HepG2 (cell line): ENCODE results near the gene CYTH2. TPM values are rescaled to one million over a fixed set of nuclear protein-coding genes. Genes with fewer than 3 reads are reported as not detected.

ENCODE experiments used
- EP300 ChIP-seq, 3 experiments: sonication (generic) in 1 of 3; formaldehyde crosslinking in 1 of 3; IDR thresholded peaks; 2 replicates each; pipeline versions ENCODE4 v1.5.1 to v1.6.1; 2011 to 2020; ENCODE audit warnings: low read depth in 2 of 3, low read length in 2 of 3, borderline replicate concordance in 1 of 3, improper control_type of control experiment in 1 of 3, mild to moderate bottlenecking in 1 of 3, missing genetic modification reagents in 1 of 3, moderate library complexity in 1 of 3
- HMG20A ChIP-seq: IDR thresholded peaks from 2 replicates; pipeline ENCODE4 v1.6.1; 2016; ENCODE audit warnings: borderline replicate concordance
- KDM2A ChIP-seq: sonication (generic); formaldehyde crosslinking; IDR thresholded peaks from 2 replicates; pipeline ENCODE4 v1.4.0; 2020; ENCODE audit warnings: low read depth, missing genetic modification reagents, borderline replicate concordance
- KLF13 ChIP-seq: sonication (generic); formaldehyde crosslinking; IDR thresholded peaks from 2 replicates; pipeline ENCODE4 v1.4.0; 2020; ENCODE audit warnings: mild to moderate bottlenecking, missing genetic modification reagents
- KMT2B ChIP-seq: IDR thresholded peaks from 2 replicates; pipeline ENCODE4 v1.6.1; 2016; ENCODE audit warnings: missing genetic modification reagents, missing compliant biosample characterization
- MNT ChIP-seq: fragments of 450-650 bp; IDR thresholded peaks from 2 replicates; pipeline ENCODE4 v1.6.1; 2016
- MYPOP ChIP-seq: sonication (generic); formaldehyde crosslinking; IDR thresholded peaks from 2 replicates; pipeline ENCODE4 v1.8.1; 2023; ENCODE audit warnings: mild to moderate bottlenecking, moderate library complexity, missing genetic modification reagents
- PAX8 ChIP-seq: sonication (generic); formaldehyde crosslinking; IDR thresholded peaks from 2 replicates; pipeline ENCODE4 v1.8.0; 2022; ENCODE audit warnings: mild to moderate bottlenecking, missing genetic modification reagents, borderline replicate concordance
- POLR2A ChIP-seq, 2 experiments: IDR thresholded peaks; 2 replicates each; pipeline ENCODE4 v1.6.1; 2011; ENCODE audit warnings: low read depth in 2 of 2, low read length in 2 of 2, mild to moderate bottlenecking in 1 of 2, moderate library complexity in 1 of 2; ENCODE audit not compliant: insufficient read depth in 1 of 2
- RARA ChIP-seq: IDR thresholded peaks from 2 replicates; pipeline ENCODE4 v1.6.1; 2016; ENCODE audit warnings: missing genetic modification reagents, missing compliant biosample characterization
- RFXANK ChIP-seq: IDR thresholded peaks from 2 replicates; pipeline ENCODE4 v1.6.1; 2016
- RXRA ChIP-seq: sonication (generic); formaldehyde crosslinking; IDR thresholded peaks from 2 replicates; pipeline ENCODE4 v1.5.1; 2020; ENCODE audit warnings: missing genetic modification reagents
- SP4 ChIP-seq: sonication (generic); formaldehyde crosslinking; IDR thresholded peaks from 2 replicates; pipeline ENCODE4 v1.8.1; 2023; ENCODE audit warnings: mild to moderate bottlenecking, missing genetic modification reagents
- TAF1 ChIP-seq: sonication (generic); formaldehyde crosslinking; IDR thresholded peaks from 2 replicates; pipeline ENCODE4 v1.4.0; 2020; ENCODE audit warnings: missing genetic modification reagents
- ZBTB21 ChIP-seq: sonication (generic); formaldehyde crosslinking; IDR thresholded peaks from 2 replicates; pipeline ENCODE4 v1.4.0; 2020; ENCODE audit warnings: missing genetic modification reagents
- ZBTB49 ChIP-seq: sonication (generic); formaldehyde crosslinking; IDR thresholded peaks from 2 replicates; pipeline ENCODE4 v1.4.0; 2020; ENCODE audit warnings: missing genetic modification reagents, borderline replicate concordance
- ZNF598 ChIP-seq: sonication (generic); formaldehyde crosslinking; IDR thresholded peaks from 2 replicates; pipeline ENCODE4 v1.5.1; 2020; ENCODE audit warnings: mild to moderate bottlenecking, missing genetic modification reagents, borderline replicate concordance
- ZNF720 ChIP-seq: sonication (generic); formaldehyde crosslinking; IDR thresholded peaks from 2 replicates; pipeline ENCODE4 v1.4.0; 2020; ENCODE audit warnings: missing genetic modification reagents
- polyA plus RNA-seq, 8 experiments: library from polyadenylated mRNA; depleted of rRNA in 3 of 8; stranded (reverse) in 7 of 8; unstranded in 1 of 8; fragments of >200 nt; fragmentation: Illumina TruSeq in 4 of 8; extraction: Trizol in 4 of 8; gene quantifications; 2 replicates each; pipeline versions ENCODE4 v1.2.1 to v1.2.3, GENCODE V29; 2011 to 2016; ENCODE audit warnings: low read depth in 4 of 8, missing spikeins in 1 of 8, mixed read lengths in 1 of 8; ENCODE audit not compliant: insufficient read depth in 1 of 8
- total RNA-seq, 5 experiments: library from RNA; depleted of rRNA; stranded (reverse); fragments of >200 nt; fragmentation: Illumina TruSeq; extraction: Trizol; gene quantifications; 2 replicates each; pipeline ENCODE4 v1.2.3, GENCODE V29; 2016; ENCODE audit warnings: low read depth in 1 of 5
- TF ChIP-seq, protein P1 (sequence below): sonication (generic); formaldehyde crosslinking; IDR thresholded peaks from 2 replicates; pipeline ENCODE4 v1.4.0; 2020; ENCODE audit warnings: missing genetic modification reagents, low read depth, mild to moderate bottlenecking, borderline replicate concordance
- TF ChIP-seq, protein P2 (sequence below): IDR thresholded peaks from 2 replicates; pipeline ENCODE4 v1.6.1; 2016; ENCODE audit warnings: missing compliant biosample characterization, missing genetic modification reagents, borderline replicate concordance

Gene CYTH2
- total and polyA plus RNA-seq, 2 of the 13 experiments (the other 11 are each of a cell fraction or from before 2014, with no cell fraction given) = 16.5 to 39.3 TPM

DNA sequence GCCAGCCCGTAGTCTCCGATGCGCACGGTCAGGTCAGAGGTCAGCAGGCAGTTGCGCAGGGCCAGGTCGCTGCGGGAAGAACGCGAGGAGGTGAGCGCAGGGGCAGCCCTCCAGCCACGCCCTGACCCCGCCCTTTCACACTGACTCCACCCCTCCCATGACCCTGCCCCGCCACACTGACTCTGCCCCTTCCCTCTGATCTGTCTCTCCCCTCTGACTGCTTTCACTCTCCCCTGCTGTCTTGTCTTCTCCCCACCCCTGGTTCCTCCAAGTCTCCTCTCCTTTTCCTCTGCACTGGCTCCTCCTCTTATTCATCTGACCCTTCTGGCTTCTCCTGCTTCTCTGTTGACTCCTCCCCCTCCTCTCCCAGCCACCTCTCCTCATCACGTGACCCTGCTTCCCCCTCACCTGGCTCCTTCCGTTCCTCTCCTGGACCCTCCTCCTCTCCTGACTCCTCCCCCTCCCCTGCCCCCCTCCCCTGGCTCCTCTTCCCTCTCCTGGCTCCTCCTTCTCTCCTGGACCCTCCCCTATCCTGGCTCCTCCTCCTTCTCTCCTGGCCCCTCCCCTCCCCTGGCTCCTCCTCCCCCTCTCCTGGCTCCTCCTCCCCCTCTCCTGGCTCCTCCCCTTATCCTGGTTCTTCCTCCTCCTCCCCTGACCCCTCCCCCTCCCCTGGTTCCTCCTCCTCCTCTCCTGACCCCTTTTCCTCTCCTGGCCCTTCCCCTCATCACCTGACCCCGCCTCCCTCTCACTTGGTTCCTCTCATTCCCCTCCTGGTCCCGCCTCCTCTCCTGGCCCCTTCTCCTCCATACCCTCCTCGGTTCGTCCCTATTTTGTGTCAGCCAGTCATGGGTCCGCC, 32.6 kb downstream of the CYTH2 start (continued):
- TF ChIP-seq MYPOP (CRISPR knock-in tag) (peak; percentile 50; the same call in 1 of the 2 replicates), RXRA (CRISPR knock-in tag) (peak; percentile 68), POLR2A (IDR thresholded peaks at IDR 0.05; ENCODE audit: insufficient read depth in 1 of 2, low read depth in 2 of 2, low read length in 2 of 2) (peak in 1 of 2 experiments; percentile 55; a peak in 1 of 4 replicates), KDM2A (CRISPR knock-in tag) (peak; percentile 33; the same call in 1 of the 2 replicates), MNT (peak; percentile 14; the same call in 1 of the 2 replicates), RFXANK (CRISPR knock-in tag) (no peak), RARA (CRISPR knock-in tag) (peak; percentile 46; the same call in 1 of the 2 replicates), ZBTB21 (CRISPR knock-in tag) (no peak), KLF13 (CRISPR knock-in tag) (no peak), PAX8 (CRISPR knock-in tag) (0 out of 2 replicates have a peak, but pooled peaks have one; percentile 37), HMG20A (CRISPR knock-in tag) (no peak), ZNF598 (CRISPR knock-in tag) (no peak), ZBTB49 (CRISPR knock-in tag) (no peak), ZNF720 (CRISPR knock-in tag) (no peak), SP4 (CRISPR knock-in tag) (peak; percentile 71; the same call in 1 of the 2 replicates), TAF1 (peak; percentile 38; the same call in 1 of the 2 replicates), EP300 (IDR thresholded peaks at IDR 0.05; ENCODE audit: low read depth in 2 of 2, low read length in 2 of 2) (no peak), EP300 (CRISPR knock-in tag; IDR thresholded peaks at IDR 0.05; ENCODE audit: borderline replicate concordance) (no peak), KMT2B (CRISPR knock-in tag) (no peak)
- TF ChIP-seq, protein P1, sequence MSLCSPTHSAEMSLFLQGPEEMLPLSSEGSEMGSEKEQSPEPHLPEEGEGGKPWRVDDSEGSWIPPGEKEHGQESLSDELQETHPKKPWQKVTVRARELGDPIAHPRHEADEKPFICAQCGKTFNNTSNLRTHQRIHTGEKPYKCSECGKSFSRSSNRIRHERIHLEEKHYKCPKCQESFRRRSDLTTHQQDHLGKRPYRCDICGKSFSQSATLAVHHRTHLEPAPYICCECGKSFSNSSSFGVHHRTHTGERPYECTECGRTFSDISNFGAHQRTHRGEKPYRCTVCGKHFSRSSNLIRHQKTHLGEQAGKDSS (CRISPR knock-in tag) = 0 out of 2 replicates have a peak, but pooled peaks have one; percentile 57
- TF ChIP-seq, protein P2, sequence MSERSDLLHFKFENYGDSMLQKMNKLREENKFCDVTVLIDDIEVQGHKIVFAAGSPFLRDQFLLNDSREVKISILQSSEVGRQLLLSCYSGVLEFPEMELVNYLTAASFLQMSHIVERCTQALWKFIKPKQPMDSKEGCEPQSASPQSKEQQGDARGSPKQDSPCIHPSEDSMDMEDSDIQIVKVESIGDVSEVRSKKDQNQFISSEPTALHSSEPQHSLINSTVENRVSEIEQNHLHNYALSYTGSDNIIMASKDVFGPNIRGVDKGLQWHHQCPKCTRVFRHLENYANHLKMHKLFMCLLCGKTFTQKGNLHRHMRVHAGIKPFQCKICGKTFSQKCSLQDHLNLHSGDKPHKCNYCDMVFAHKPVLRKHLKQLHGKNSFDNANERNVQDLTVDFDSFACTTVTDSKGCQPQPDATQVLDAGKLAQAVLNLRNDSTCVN = peak; percentile 45; the same call in 1 of the 2 replicates
